Osteoblast (primary cell): ENCODE measurements around the gene RHOG. TPM values are rescaled to one million over a fixed set of nuclear protein-coding genes. Genes with fewer than 3 reads are reported as not detected.

Experiments used
- DNase-seq: peaks from one replicate; pipeline ENCODE4 v3.0.0; 2011; ENCODE audit warnings: low spot score, mixed read lengths; ENCODE audit not compliant: insufficient read length; ENCODE audit errors: missing footprints
- H2AFZ ChIP-seq: 2 replicates; pipeline ENCODE4 v1.6.0; 2011; ENCODE audit warnings: mild to moderate bottlenecking, low read length
- H3K27ac ChIP-seq: 2 replicates; pipeline ENCODE4 v1.5.1; 2011; ENCODE audit warnings: mild to moderate bottlenecking, low read depth, low read length, moderate library complexity
- H3K27me3 ChIP-seq: 2 replicates; pipeline ENCODE4 v1.6.0; 2012; ENCODE audit warnings: mild to moderate bottlenecking, control low read depth, inconsistent platforms, low read length, moderate library complexity; ENCODE audit not compliant: insufficient read depth
- H3K36me3 ChIP-seq: 2 replicates; pipeline ENCODE4 v1.5.1; 2011; ENCODE audit warnings: mild to moderate bottlenecking, low read length, control low read depth, moderate library complexity; ENCODE audit not compliant: insufficient read depth
- H3K4me1 ChIP-seq: 2 replicates; pipeline ENCODE4 v1.5.1; 2011; ENCODE audit warnings: mild to moderate bottlenecking, low read length, control low read depth, moderate library complexity; ENCODE audit not compliant: insufficient read depth
- H3K4me2 ChIP-seq: 2 replicates; pipeline ENCODE4 v1.6.0; 2011; ENCODE audit warnings: mild to moderate bottlenecking, low read length; ENCODE audit not compliant: insufficient read depth
- H3K4me3 ChIP-seq: fragments of 200-600 bp; sonication (generic); 3 replicates; pipeline ENCODE4 v1.5.1; 2012; ENCODE audit warnings: mild to moderate bottlenecking, low read length, inconsistent platforms; ENCODE audit not compliant: insufficient read depth
- H3K79me2 ChIP-seq: 2 replicates; pipeline ENCODE4 v1.6.0; 2012; ENCODE audit warnings: mild to moderate bottlenecking, low read length, control low read depth, inconsistent platforms; ENCODE audit not compliant: insufficient read depth
- H3K9me3 ChIP-seq: 2 replicates; pipeline ENCODE4 v1.5.1; 2011; ENCODE audit warnings: low read depth, low read length, control low read depth
- H4K20me1 ChIP-seq: 2 replicates; pipeline ENCODE4 v1.6.0; 2012; ENCODE audit warnings: mild to moderate bottlenecking, low read length, control low read depth; ENCODE audit not compliant: insufficient read depth
- CTCF ChIP-seq: IDR thresholded peaks from 2 replicates; pipeline ENCODE4 v1.5.1; 2011; ENCODE audit warnings: mild to moderate bottlenecking, low read depth, low read length, moderate library complexity; ENCODE audit errors: extremely low read depth
- total RNA-seq: library from RNA; depleted of rRNA; stranded (reverse); fragments of >200 nt; gene quantifications from 2 replicates; pipeline ENCODE4 v1.2.3, GENCODE V29; 2012

RHOG gene
- total RNA-seq, 1 donor: 17.0 TPM

- no peak overlapping the region for H3K4me3 ChIP-seq
- no peak overlapping the region for H3K4me2 ChIP-seq
- no peak overlapping the region for H2AFZ ChIP-seq
- no peaks in the 10 kb centered on the region for H3K9me3 ChIP-seq
- peaks cover 14% of the 10 kb centered on the region for H3K4me1 ChIP-seq
- H3K79me2 ChIP-seq: peaks cover 98% of the 10 kb centered on the region
- no peak overlapping the region for H3K27ac ChIP-seq
- peaks cover 82% of the 10 kb centered on the region for H4K20me1 ChIP-seq
- peaks cover 12% of the 10 kb centered on the region for H3K36me3 ChIP-seq
- TF ChIP-seq CTCF: no peak
- DNase-seq: peak; percentile 13
- H3K27me3 ChIP-seq: no peaks in the 10 kb centered on the region
These were observed 6.5 kb downstream of the RHOG start for GRCh38 chr11:3834349-3834663.

- peaks cover 96% of the 10 kb centered on the region for H3K79me2 ChIP-seq
- no peak overlapping the region for H3K27ac ChIP-seq
- H3K9me3 ChIP-seq: no peaks in the 10 kb centered on the region
- H3K36me3 ChIP-seq: peaks cover 12% of the 10 kb centered on the region
- no peak overlapping the region for H2AFZ ChIP-seq
- no peak overlapping the region for H3K4me2 ChIP-seq
- no peak for DNase-seq
- H3K4me1 ChIP-seq: peaks cover 12% of the 10 kb centered on the region
- H3K4me3 ChIP-seq: no peak overlapping the region
- H4K20me1 ChIP-seq: peaks cover 74% of the 10 kb centered on the region
- TF ChIP-seq CTCF: no peak
- no peaks in the 10 kb centered on the region for H3K27me3 ChIP-seq
These were observed 7.3 kb downstream of the RHOG start for GRCh38 chr11:3833449-3833848.

GRCh38 chr11:3832816-3833215, 7.9 kb downstream of the RHOG start:
- peaks cover 10% of the 10 kb centered on the region for H3K4me1 ChIP-seq
- H4K20me1 ChIP-seq: peaks cover 73% of the 10 kb centered on the region
- no peak overlapping the region for H3K27ac ChIP-seq
- H3K36me3 ChIP-seq: peaks cover 16% of the 10 kb centered on the region
- no peak for DNase-seq
- peaks cover 95% of the 10 kb centered on the region for H3K79me2 ChIP-seq
- H3K9me3 ChIP-seq: no peaks in the 10 kb centered on the region
- no peak overlapping the region for H3K4me2 ChIP-seq
- TF ChIP-seq CTCF: no peak
- H2AFZ ChIP-seq: no peak overlapping the region
- H3K27me3 ChIP-seq: no peaks in the 10 kb centered on the region
- H3K4me3 ChIP-seq: no peak overlapping the region

- H4K20me1 ChIP-seq: peaks cover 69% of the 10 kb centered on the region
- TF ChIP-seq CTCF: no peak
- no peak overlapping the region for H3K4me3 ChIP-seq
- peaks cover 28% of the 10 kb centered on the region for H3K36me3 ChIP-seq
- H2AFZ ChIP-seq: no peak overlapping the region
- H3K27ac ChIP-seq: no peak overlapping the region
- H3K79me2 ChIP-seq: peaks cover 88% of the 10 kb centered on the region
- no peak overlapping the region for H3K4me2 ChIP-seq
- no peaks in the 10 kb centered on the region for H3K27me3 ChIP-seq
- no peaks in the 10 kb centered on the region for H3K9me3 ChIP-seq
- DNase-seq: peak; percentile 69
- H3K4me1 ChIP-seq: peaks cover 6% of the 10 kb centered on the region
These were observed 9.2 kb downstream of the RHOG start for GRCh38 chr11:3831378-3832239.
